ENCODE results near the gene NEAT1.

The NEAT1 gene

GRCh38 chr11:65446446-65447277 lies 24.1 kb downstream of the NEAT1 start:
- no peak for TF ChIP-seq GATA3 (IDR thresholded peaks at IDR 0.05; ENCODE audit: low read depth, low read length)
- no peak for TF ChIP-seq GATA2 (IDR thresholded peaks at IDR 0.05; ENCODE audit: low read depth, low read length)

- TF ChIP-seq GATA2 (IDR thresholded peaks at IDR 0.05; ENCODE audit: low read depth, low read length) (no peak), GATA3 (IDR thresholded peaks at IDR 0.05; ENCODE audit: low read depth, low read length) (no peak)
Measured at GRCh38 chr11:65448074-65448417, 25.4 kb downstream of the NEAT1 start.

- TF ChIP-seq GATA3 (IDR thresholded peaks at IDR 0.05; ENCODE audit: low read depth, low read length) (no peak), GATA2 (IDR thresholded peaks at IDR 0.05; ENCODE audit: low read depth, low read length) (no peak)
Measured at GRCh38 chr11:65448418-65449105, 26.0 kb downstream of the NEAT1 start.

GRCh38 chr11:65452806-65453490 lies 30.4 kb downstream of the NEAT1 start:
- TF ChIP-seq GATA3 (IDR thresholded peaks at IDR 0.05; ENCODE audit: low read depth, low read length) (no peak), GATA2 (IDR thresholded peaks at IDR 0.05; ENCODE audit: low read depth, low read length) (no peak)

GRCh38 chr11:65454311-65454695 lies 31.7 kb downstream of the NEAT1 start:
- no peak for TF ChIP-seq GATA2 (IDR thresholded peaks at IDR 0.05; ENCODE audit: low read depth, low read length)
- no peak for TF ChIP-seq GATA3 (IDR thresholded peaks at IDR 0.05; ENCODE audit: low read depth, low read length)

- TF ChIP-seq GATA2 (IDR thresholded peaks at IDR 0.05; ENCODE audit: low read depth, low read length), result no peak
- no peak for TF ChIP-seq GATA3 (IDR thresholded peaks at IDR 0.05; ENCODE audit: low read depth, low read length)
Measured at GRCh38 chr11:65454696-65455456, 32.3 kb downstream of the NEAT1 start.

GRCh38 chr11:65456418-65456817 lies 33.8 kb downstream of the NEAT1 start:
- no peak for TF ChIP-seq GATA2 (IDR thresholded peaks at IDR 0.05; ENCODE audit: low read depth, low read length)
- no peak for TF ChIP-seq GATA3 (IDR thresholded peaks at IDR 0.05; ENCODE audit: low read depth, low read length)

GRCh38 chr11:65459552-65459951 lies 37.0 kb downstream of the NEAT1 start:
- TF ChIP-seq GATA3 (IDR thresholded peaks at IDR 0.05; ENCODE audit: low read depth, low read length), result no peak
- no peak for TF ChIP-seq GATA2 (IDR thresholded peaks at IDR 0.05; ENCODE audit: low read depth, low read length)

GRCh38 chr11:65468874-65469333 lies 46.3 kb downstream of the NEAT1 start:
- TF ChIP-seq GATA2 (IDR thresholded peaks at IDR 0.05; ENCODE audit: low read depth, low read length) (no peak), GATA3 (IDR thresholded peaks at IDR 0.05; ENCODE audit: low read depth, low read length) (no peak)

GRCh38 chr11:65470433-65471049 lies 47.9 kb downstream of the NEAT1 start:
- TF ChIP-seq GATA3 (IDR thresholded peaks at IDR 0.05; ENCODE audit: low read depth, low read length) (no peak), GATA2 (IDR thresholded peaks at IDR 0.05; ENCODE audit: low read depth, low read length) (no peak)

GRCh38 chr11:65471447-65471891 lies 48.9 kb downstream of the NEAT1 start:
- no peak for TF ChIP-seq GATA3 (IDR thresholded peaks at IDR 0.05; ENCODE audit: low read depth, low read length)
- no peak for TF ChIP-seq GATA2 (IDR thresholded peaks at IDR 0.05; ENCODE audit: low read depth, low read length)

- TF ChIP-seq GATA2 (IDR thresholded peaks at IDR 0.05; ENCODE audit: low read depth, low read length) (no peak), GATA3 (IDR thresholded peaks at IDR 0.05; ENCODE audit: low read depth, low read length) (no peak)
Measured at GRCh38 chr11:65473278-65473860, 50.8 kb downstream of the NEAT1 start.

- TF ChIP-seq GATA2 (IDR thresholded peaks at IDR 0.05; ENCODE audit: low read depth, low read length) (no peak), GATA3 (IDR thresholded peaks at IDR 0.05; ENCODE audit: low read depth, low read length) (no peak)
Measured at GRCh38 chr11:65474864-65475263, 52.3 kb downstream of the NEAT1 start.
